ENCODE results near the gene SHROOM1. TPM values are rescaled to one million over a fixed set of nuclear protein-coding genes. Genes with fewer than 3 reads are reported as not detected.
"Not testable (repeated sequence)": the region's sequence is repeated elsewhere in the genome, so short reads cannot be mapped to it uniquely, and the experiment has no call there.

SHROOM1 gene
- total RNA-seq, 2 experiments from 2014 or later, result 1.6 to 1.9 TPM

DNA sequence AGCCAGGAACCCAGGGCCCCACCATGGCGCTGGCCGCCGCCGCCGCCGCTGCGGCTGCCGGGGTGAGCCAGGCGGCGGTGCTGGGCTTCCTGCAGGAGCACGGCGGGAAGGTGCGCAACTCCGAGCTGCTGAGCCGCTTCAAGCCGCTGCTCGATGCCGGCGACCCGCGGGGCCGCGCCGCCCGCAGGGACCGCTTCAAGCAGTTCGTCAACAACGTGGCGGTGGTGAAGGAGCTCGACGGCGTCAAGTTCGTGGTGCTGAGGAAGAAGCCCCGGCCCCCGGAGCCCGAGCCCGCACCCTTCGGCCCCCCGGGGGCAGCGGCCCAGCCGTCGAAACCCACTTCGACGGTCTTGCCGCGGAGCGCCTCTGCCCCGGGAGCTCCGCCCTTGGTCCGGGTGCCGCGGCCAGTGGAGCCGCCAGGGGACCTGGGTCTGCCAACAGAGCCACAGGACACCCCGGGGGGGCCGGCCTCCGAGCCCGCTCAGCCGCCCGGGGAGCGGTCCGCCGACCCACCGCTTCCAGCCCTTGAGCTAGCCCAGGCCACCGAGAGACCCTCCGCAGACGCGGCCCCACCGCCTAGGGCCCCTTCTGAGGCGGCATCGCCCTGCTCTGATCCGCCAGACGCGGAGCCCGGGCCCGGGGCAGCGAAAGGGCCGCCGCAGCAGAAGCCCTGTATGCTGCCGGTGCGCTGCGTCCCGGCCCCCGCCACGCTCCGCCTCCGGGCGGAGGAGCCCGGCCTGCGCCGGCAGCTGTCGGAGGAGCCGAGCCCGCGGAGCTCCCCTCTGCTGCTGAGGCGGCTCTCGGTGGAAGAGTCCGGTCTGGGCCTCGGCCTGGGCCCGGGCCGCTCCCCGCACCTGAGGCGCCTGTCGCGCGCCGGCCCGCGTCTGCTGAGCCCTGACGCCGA is 16.6 kb downstream of the SHROOM1 start:
- CTCF ChIA-PET, result interaction anchor here (0.6 to 1.5 kb wide), 3 partner anchors 9 to 28 kb away, joined by 3 to 5 read pairs (median 3); no protein-coding TSS in a partner anchor
- POLR2A ChIA-PET, result interaction anchor here (1.1 kb wide), 1 partner anchor 66 kb away, joined by 3 read pairs; the partner anchor contains the start of gene CCNI2

- CTCF ChIA-PET, result interaction anchor here (0.6 to 1.5 kb wide), 3 partner anchors 10 to 29 kb away, joined by 3 to 5 read pairs (median 3); no protein-coding TSS in a partner anchor
- POLR2A ChIA-PET, result no interaction called here
Observed at GRCh38 chr5:132812781-132813598, 17.5 kb downstream of the SHROOM1 start, which contains the start of gene SOWAHA. TSS of gene SOWAHA (plus strand) at chr5:132813302. CDS start at chr5:132813622, 320 bp downstream.

GRCh38 chr5:132812123-132812765 is 18.2 kb downstream of the SHROOM1 start:
- POLR2A ChIA-PET, result no interaction called here
- CTCF ChIA-PET, result no interaction called here

- POLR2A ChIA-PET, result no interaction called here
- CTCF ChIA-PET, result interaction anchor here (2.4 kb wide), 1 partner anchor 10 kb away, joined by 8 read pairs; no protein-coding TSS in a partner anchor
Observed at GRCh38 chr5:132810605-132811004, 19.8 kb downstream of the SHROOM1 start.

DNA sequence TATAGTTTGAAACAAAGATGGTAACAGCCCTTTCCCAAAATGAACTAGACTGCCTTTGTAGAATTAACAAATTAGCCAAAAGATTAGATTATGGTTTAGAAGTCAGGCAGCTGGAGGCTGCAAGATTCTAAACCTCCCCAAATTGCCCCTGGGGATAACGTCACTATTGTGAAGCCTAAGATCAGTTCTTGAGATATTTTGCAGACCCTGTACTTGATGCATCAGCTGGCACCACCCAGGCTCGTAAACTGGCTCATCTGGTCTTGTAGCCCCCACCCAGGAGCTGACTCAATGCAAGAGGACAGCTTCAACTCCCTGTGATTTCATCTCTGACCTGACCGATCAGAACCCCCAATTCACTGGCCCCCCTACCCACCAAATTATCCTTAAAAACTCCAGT is 21.6 kb downstream of the SHROOM1 start:
- ChIA-PET CTCF (no interaction called here), POLR2A (no interaction called here)

- ChIA-PET POLR2A (no interaction called here), CTCF (interaction anchor here (0.7 to 1.6 kb wide), 2 partner anchors 10 to 281 kb away, joined by 3 to 8 read pairs; no protein-coding TSS in a partner anchor)
Observed at GRCh38 chr5:132808448-132808847, 22.0 kb downstream of the SHROOM1 start.

GRCh38 chr5:132807163-132807838 is 23.1 kb downstream of the SHROOM1 start:
- ChIA-PET CTCF (interaction anchor here (1.1 to 1.7 kb wide), 3 partner anchors 13 to 280 kb away, joined by 4 to 9 read pairs (median 8); partner anchors contain the start of genes GDF9 and UQCRQ), POLR2A (no interaction called here)

- POLR2A ChIA-PET, result not testable (repeated sequence)
- CTCF ChIA-PET, result interaction anchor here (1.1 to 1.7 kb wide), 3 partner anchors 13 to 280 kb away, joined by 4 to 9 read pairs (median 8); partner anchors contain the start of genes GDF9 and UQCRQ
Observed at GRCh38 chr5:132806804-132807162, 23.7 kb downstream of the SHROOM1 start.

DNA sequence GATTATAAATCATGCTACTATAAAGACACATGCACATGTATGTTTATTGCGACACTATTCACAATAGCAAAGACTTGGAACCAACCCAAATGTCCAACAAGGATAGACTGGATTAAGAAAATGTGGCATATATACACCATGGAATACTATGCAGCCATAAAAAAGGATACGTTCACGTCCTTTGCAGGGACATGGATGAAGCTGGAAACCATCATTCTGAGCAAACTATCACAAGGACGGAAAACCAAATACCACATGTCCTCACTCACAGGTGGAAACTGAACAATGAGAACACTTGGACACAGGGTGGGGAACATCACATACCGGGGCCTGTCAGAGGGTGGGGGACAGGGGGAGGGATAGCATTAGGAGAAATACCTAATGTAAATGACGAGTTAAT is 24.6 kb downstream of the SHROOM1 start:
- CTCF ChIA-PET, result interaction anchor here (0.6 to 1.2 kb wide), 2 partner anchors 14 to 144 kb away, joined by 3 read pairs; no protein-coding TSS in a partner anchor

DNA sequence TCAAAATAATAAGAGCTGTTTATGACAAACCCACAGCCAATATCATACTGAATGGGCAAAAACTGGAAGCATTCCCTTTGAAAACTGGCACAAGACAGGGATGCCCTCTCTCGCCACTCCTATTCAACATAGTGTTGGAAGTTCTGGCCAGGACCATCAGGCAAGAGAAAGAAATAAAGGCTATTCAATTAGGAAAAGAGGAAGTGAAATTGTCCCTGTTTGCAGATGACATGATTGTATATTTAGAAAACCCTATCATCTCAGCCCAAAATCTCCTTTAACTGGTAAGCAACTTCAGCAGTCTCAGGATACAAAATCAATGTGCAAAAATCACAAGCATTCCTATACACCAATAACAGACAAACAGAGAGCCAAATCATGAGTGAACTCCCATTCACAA is 26.2 kb downstream of the SHROOM1 start:
- CTCF ChIA-PET, POLR2A ChIA-PET: not testable (repeated sequence)

More for the DNA sequence above, 24.6 kb downstream of the SHROOM1 start:
- POLR2A ChIA-PET, result not testable (repeated sequence)

GRCh38 chr5:132802685-132803066 is 27.8 kb downstream of the SHROOM1 start:
- POLR2A ChIA-PET, result not testable (repeated sequence)
- CTCF ChIA-PET, result interaction anchor here (1.1 to 1.3 kb wide), 2 partner anchors 16 to 27 kb away, joined by 3 to 4 read pairs; no protein-coding TSS in a partner anchor

- CTCF ChIA-PET, result interaction anchor here (1.1 to 1.3 kb wide), 2 partner anchors 16 to 27 kb away, joined by 3 to 4 read pairs; no protein-coding TSS in a partner anchor
Observed at GRCh38 chr5:132802044-132802684, 28.3 kb downstream of the SHROOM1 start.

GRCh38 chr5:132800545-132800944 is 29.9 kb downstream of the SHROOM1 start:
- CTCF ChIA-PET, result no interaction called here
- POLR2A ChIA-PET, result interaction anchor here (0.7 kb wide), 1 partner anchor 255 kb away, joined by 3 read pairs; no protein-coding TSS in a partner anchor

More at GRCh38 chr5:132802044-132802684, 28.3 kb downstream of the SHROOM1 start:
- POLR2A ChIA-PET, result no interaction called here

- CTCF ChIA-PET, result no interaction called here
- POLR2A ChIA-PET, result no interaction called here
Observed at GRCh38 chr5:132799392-132799791, 31.1 kb downstream of the SHROOM1 start.

DNA sequence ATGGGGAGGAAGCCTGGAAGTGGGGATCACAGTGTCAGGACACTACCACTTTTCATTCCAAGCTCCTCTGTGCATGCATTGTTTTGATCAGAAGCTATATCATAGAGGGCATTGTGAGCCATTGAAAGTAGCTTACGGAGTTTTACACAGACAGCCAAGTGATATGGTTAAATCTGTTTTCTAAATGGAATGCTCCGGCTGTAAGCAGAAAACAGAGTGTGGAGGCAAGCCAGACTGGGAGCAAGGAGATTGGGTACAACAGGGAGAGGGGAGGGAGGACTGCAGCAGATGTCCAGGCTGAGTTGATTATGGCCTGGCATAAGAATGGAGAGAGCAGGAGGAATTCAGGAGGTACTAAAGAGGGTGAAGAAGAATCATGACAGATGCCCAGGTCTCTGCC is 32.8 kb downstream of the SHROOM1 start:
- CTCF ChIA-PET, result interaction anchor here (0.7 to 0.8 kb wide), 2 partner anchors 11 to 91 kb away, joined by 3 to 6 read pairs; no protein-coding TSS in a partner anchor
- POLR2A ChIA-PET, result interaction anchor here (0.6 kb wide), 1 partner anchor 49 kb away, joined by 6 read pairs; no protein-coding TSS in a partner anchor

DNA sequence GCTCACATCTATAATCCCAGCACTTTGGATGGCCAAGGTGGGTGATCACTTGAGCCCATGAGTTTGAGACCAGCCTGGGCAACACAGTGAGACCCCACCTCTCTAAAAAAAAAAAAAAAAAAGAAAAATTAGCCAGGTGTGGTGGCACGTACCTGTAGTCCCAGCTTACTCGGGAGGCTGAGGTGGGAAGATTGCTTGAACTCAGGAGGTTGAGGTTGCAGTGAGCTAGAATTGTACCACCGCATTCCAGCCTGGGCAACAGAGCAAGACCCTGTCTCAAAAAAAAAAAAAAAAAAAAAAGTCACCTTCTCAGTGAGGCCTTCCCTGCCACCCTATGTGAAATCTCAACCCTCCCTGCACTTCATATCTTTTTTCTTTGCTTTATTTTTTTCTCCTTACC is 39.4 kb downstream of the SHROOM1 start:
- ChIA-PET POLR2A (no interaction called here), CTCF (interaction anchor here (0.5 to 0.7 kb wide), 5 partner anchors 28 to 747 kb away, joined by 3 to 5 read pairs (median 3); no protein-coding TSS in a partner anchor)

DNA sequence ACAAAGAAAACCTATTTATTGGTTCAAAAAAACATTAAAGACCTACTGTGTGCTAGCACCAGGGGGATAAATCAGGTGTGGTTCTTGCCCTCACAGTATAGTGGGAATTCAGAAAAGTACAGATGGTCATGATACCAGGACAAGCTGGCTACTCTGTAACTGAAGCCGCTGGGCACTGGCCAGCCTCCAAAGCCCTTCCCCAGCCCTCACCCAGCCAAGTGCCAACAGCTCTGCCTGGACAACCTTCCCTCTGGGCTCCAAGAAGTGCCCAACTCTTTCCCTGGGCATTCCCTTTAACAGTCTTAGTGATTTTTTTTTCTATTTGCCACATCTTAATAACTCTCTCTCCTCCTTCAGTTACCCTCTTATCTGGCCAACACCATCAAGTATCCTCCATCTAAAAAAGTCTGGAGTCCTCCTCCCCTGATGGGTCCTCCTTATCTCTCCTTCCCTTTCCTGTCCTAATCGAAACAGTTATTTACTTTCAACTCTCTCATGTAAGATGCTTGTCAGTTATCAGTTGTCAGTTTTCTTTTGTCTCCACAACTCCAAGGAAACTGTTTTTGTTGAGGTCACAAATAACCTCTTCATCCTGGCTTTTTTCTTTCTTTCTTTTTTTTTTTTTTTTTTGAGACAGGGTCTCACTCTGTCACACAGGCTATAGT is 40.1 kb downstream of the SHROOM1 start:
- ChIA-PET POLR2A (no interaction called here), CTCF (interaction anchor here (0.6 to 0.7 kb wide), 2 partner anchors 29 to 235 kb away, joined by 4 to 5 read pairs; no protein-coding TSS in a partner anchor)

All from activated CD8-positive, alpha-beta memory T cell treated with anti-CD3 and anti-CD28 coated beads for 36 hours (primary cell).